HepG2 (cell line): Measurements from ENCODE around the gene RNFT1. TPM values are rescaled to one million over a fixed set of nuclear protein-coding genes. Genes with fewer than 3 reads are reported as not detected.

Source experiments
- ATF1 ChIP-seq: IDR thresholded peaks from 2 replicates; pipeline ENCODE4 v1.6.1; 2016; ENCODE audit warnings: mild to moderate bottlenecking, control low read depth
- ATF2 ChIP-seq: sonication (generic); formaldehyde crosslinking; IDR thresholded peaks from 2 replicates; pipeline ENCODE4 v1.4.0; 2020; ENCODE audit warnings: missing genetic modification reagents
- FOXO1 ChIP-seq: sonication (generic); formaldehyde crosslinking; IDR thresholded peaks from 2 replicates; pipeline ENCODE4 v1.4.0; 2020; ENCODE audit warnings: missing genetic modification reagents
- HNRNPH1 ChIP-seq: fragments of 200-400 bp; formaldehyde crosslinking; optimal IDR thresholded peaks from 2 replicates; pipeline ENCODE3; 2017; ENCODE audit warnings: mild to moderate bottlenecking, low read depth, low read length
- KDM5B ChIP-seq: sonication (generic); formaldehyde crosslinking; IDR thresholded peaks from 2 replicates; pipeline ENCODE4 v1.4.0; 2020; ENCODE audit warnings: missing genetic modification reagents, mild to moderate bottlenecking, borderline replicate concordance
- NR2F2 ChIP-seq: IDR thresholded peaks from 2 replicates; pipeline ENCODE4 v1.6.1; 2012; ENCODE audit warnings: low read depth, inconsistent platforms, borderline replicate concordance
- SRSF9 ChIP-seq: fragments of 200-400 bp; formaldehyde crosslinking; IDR thresholded peaks from 2 replicates; pipeline ENCODE4 v1.6.1; 2018; ENCODE audit warnings: borderline replicate concordance, mild to moderate bottlenecking, low read depth, low read length; ENCODE audit not compliant: insufficient read depth, poor library complexity, severe bottlenecking
- U2AF1 ChIP-seq: fragments of 200-400 bp; formaldehyde crosslinking; optimal IDR thresholded peaks from 2 replicates; pipeline ENCODE3; 2017; ENCODE audit warnings: mild to moderate bottlenecking, low read depth, low read length
- ZNF124 ChIP-seq: sonication (generic); formaldehyde crosslinking; IDR thresholded peaks from 2 replicates; pipeline ENCODE4 v1.4.0; 2020; ENCODE audit warnings: missing genetic modification reagents
- ZNF17 ChIP-seq: sonication (generic); formaldehyde crosslinking; IDR thresholded peaks from 2 replicates; pipeline ENCODE4 v1.5.0; 2020; ENCODE audit warnings: mild to moderate bottlenecking, missing genetic modification reagents
- ZNF350 ChIP-seq: sonication (generic); formaldehyde crosslinking; IDR thresholded peaks from 2 replicates; pipeline ENCODE4 v1.4.0; 2020; ENCODE audit warnings: mild to moderate bottlenecking, low read depth, missing genetic modification reagents, borderline replicate concordance
- ZNF572 ChIP-seq: sonication (generic); formaldehyde crosslinking; IDR thresholded peaks from 2 replicates; pipeline ENCODE4 v1.5.1; 2020; ENCODE audit warnings: mild to moderate bottlenecking, missing genetic modification reagents
- ZNF850 ChIP-seq: sonication (generic); formaldehyde crosslinking; conservative IDR thresholded peaks from 2 replicates; pipeline ENCODE4 v1.9.0; 2021; ENCODE audit warnings: mild to moderate bottlenecking, missing genetic modification reagents
- ZNF891 ChIP-seq: sonication (generic); formaldehyde crosslinking; IDR thresholded peaks from 2 replicates; pipeline ENCODE4 v1.5.0; 2020; ENCODE audit warnings: mild to moderate bottlenecking, missing genetic modification reagents
- polyA plus RNA-seq, 8 experiments: library from polyadenylated mRNA; depleted of rRNA in 3 of 8; stranded (reverse) in 7 of 8; unstranded in 1 of 8; fragments of >200 nt; fragmentation: Illumina TruSeq in 4 of 8; extraction: Trizol in 4 of 8; gene quantifications; 2 replicates each; pipeline versions ENCODE4 v1.2.1 to v1.2.3, GENCODE V29; 2011 to 2016; ENCODE audit warnings: low read depth in 4 of 8, missing spikeins in 1 of 8, mixed read lengths in 1 of 8; ENCODE audit not compliant: insufficient read depth in 1 of 8
- total RNA-seq, 5 experiments: library from RNA; depleted of rRNA; stranded (reverse); fragments of >200 nt; fragmentation: Illumina TruSeq; extraction: Trizol; gene quantifications; 2 replicates each; pipeline ENCODE4 v1.2.3, GENCODE V29; 2016; ENCODE audit warnings: low read depth in 1 of 5
- TF ChIP-seq, protein P1 (sequence below): sonication (generic); formaldehyde crosslinking; IDR thresholded peaks from one replicate; pipeline ENCODE4 v1.5.1; 2020; ENCODE audit warnings: mild to moderate bottlenecking, missing genetic modification reagents; ENCODE audit errors: not compliant biosample characterization
- TF ChIP-seq, protein P2 (sequence below): sonication (generic); formaldehyde crosslinking; IDR thresholded peaks from 2 replicates; pipeline ENCODE4 v1.4.0; 2020; ENCODE audit warnings: mild to moderate bottlenecking, missing genetic modification reagents
- TF ChIP-seq, protein P3 (sequence below): sonication (generic); formaldehyde crosslinking; IDR thresholded peaks from 2 replicates; pipeline ENCODE4 v1.8.0; 2022; ENCODE audit warnings: low read depth, missing genetic modification reagents

The RNFT1 gene
- total and polyA plus RNA-seq, 2 of the 13 experiments (the other 11 are each of a cell fraction or from before 2014, with no cell fraction given), result 19.1 to 22.1 TPM

- no peak for TF ChIP-seq U2AF1
- peak; percentile 65 for TF ChIP-seq ZNF350 (CRISPR knock-in tag)
- TF ChIP-seq ATF1 (CRISPR knock-in tag), result no peak
- peak; percentile 9; the same call in 1 of the 2 replicates for TF ChIP-seq FOXO1
- TF ChIP-seq ATF2, result peak; percentile 76
- TF ChIP-seq HNRNPH1, result no peak
- TF ChIP-seq KDM5B (CRISPR knock-in tag), result peak; percentile 88
- TF ChIP-seq, protein P1, sequence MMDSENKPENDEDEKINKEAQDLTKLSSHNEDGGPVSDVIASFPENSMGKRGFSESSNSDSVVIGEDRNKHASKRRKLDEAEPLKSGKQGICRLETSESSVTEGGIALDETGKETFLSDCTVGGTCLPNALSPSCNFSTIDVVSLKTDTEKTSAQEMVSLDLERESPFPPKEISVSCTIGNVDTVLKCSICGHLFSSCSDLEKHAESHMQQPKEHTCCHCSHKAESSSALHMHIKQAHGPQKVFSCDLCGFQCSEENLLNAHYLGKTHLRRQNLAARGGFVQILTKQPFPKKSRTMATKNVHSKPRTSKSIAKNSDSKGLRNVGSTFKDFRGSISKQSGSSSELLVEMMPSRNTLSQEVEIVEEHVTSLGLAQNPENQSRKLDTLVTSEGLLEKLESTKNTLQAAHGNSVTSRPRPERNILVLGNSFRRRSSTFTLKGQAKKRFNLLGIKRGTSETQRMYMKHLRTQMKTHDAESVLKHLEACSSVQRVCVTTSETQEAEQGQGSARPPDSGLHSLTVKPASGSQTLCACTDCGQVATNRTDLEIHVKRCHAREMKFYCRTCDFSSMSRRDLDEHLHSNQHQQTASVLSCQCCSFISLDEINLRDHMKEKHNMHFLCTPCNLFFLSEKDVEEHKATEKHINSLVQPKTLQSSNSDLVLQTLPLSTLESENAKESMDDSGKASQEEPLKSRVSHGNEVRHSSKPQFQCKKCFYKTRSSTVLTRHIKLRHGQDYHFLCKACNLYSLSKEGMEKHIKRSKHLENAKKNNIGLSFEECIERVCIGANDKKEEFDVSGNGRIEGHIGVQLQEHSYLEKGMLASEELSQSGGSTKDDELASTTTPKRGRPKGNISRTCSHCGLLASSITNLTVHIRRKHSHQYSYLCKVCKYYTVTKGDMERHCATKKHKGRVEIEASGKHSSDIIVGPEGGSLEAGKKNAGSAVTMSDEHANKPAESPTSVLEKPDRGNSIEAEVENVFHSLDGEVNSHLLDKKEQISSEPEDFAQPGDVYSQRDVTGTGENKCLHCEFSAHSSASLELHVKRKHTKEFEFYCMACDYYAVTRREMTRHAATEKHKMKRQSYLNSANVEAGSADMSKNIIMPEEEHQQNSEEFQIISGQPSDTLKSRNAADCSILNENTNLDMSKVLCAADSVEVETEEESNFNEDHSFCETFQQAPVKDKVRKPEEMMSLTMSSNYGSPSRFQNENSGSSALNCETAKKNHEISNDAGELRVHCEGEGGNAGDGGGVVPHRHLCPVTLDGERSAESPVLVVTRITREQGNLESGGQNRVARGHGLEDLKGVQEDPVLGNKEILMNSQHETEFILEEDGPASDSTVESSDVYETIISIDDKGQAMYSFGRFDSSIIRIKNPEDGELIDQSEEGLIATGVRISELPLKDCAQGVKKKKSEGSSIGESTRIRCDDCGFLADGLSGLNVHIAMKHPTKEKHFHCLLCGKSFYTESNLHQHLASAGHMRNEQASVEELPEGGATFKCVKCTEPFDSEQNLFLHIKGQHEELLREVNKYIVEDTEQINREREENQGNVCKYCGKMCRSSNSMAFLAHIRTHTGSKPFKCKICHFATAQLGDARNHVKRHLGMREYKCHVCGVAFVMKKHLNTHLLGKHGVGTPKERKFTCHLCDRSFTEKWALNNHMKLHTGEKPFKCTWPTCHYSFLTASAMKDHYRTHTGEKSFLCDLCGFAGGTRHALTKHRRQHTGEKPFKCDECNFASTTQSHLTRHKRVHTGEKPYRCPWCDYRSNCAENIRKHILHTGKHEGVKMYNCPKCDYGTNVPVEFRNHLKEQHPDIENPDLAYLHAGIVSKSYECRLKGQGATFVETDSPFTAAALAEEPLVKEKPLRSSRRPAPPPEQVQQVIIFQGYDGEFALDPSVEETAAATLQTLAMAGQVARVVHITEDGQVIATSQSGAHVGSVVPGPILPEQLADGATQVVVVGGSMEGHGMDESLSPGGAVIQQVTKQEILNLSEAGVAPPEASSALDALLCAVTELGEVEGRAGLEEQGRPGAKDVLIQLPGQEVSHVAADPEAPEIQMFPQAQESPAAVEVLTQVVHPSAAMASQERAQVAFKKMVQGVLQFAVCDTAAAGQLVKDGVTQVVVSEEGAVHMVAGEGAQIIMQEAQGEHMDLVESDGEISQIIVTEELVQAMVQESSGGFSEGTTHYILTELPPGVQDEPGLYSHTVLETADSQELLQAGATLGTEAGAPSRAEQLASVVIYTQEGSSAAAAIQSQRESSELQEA, result peak; percentile 12
- TF ChIP-seq ZNF891, result 0 out of 2 replicates have a peak, but pooled peaks have one; percentile 51
- TF ChIP-seq, protein P2, sequence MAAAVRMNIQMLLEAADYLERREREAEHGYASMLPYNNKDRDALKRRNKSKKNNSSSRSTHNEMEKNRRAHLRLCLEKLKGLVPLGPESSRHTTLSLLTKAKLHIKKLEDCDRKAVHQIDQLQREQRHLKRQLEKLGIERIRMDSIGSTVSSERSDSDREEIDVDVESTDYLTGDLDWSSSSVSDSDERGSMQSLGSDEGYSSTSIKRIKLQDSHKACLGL (CRISPR knock-in tag), result peak; percentile 70; the same call in 1 of the 2 replicates
- TF ChIP-seq ZNF17 (CRISPR knock-in tag), result no peak
- TF ChIP-seq, protein P3, sequence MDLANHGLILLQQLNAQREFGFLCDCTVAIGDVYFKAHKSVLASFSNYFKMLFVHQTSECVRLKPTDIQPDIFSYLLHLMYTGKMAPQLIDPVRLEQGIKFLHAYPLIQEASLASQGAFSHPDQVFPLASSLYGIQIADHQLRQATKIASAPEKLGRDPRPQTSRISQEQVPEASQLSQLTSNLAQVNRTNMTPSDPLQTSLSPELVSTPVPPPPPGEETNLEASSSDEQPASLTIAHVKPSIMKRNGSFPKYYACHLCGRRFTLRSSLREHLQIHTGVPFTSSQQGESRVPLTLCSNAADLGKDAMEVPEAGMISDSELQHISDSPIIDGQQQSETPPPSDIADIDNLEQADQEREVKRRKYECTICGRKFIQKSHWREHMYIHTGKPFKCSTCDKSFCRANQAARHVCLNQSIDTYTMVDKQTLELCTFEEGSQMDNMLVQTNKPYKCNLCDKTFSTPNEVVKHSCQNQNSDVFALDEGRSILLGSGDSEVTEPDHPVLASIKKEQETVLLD (CRISPR knock-in tag), result 0 out of 2 replicates have a peak, but pooled peaks have one; percentile 61
- TF ChIP-seq ZNF572, result peak; percentile 93; the same call in 1 of the 2 replicates
- TF ChIP-seq ZNF124 (CRISPR knock-in tag), result no peak
- no peak for TF ChIP-seq NR2F2
- no peak for TF ChIP-seq SRSF9
- TF ChIP-seq ZNF850 (CRISPR knock-in tag), result no peak
These were observed at the start of gene RNFT1 (continued) for GRCh38 chr17:59964482-59965328.
